Measurements from ENCODE around the gene DIS3L. TPM values are rescaled to one million over a fixed set of nuclear protein-coding genes. Genes with fewer than 3 reads are reported as not detected.
A peak's percentile ranks its signal among the peaks of the same experiment; 100 is the strongest.
"Not testable (repeated sequence)": the region's sequence is repeated elsewhere in the genome, so short reads cannot be mapped to it uniquely, and the experiment has no call there.

The DIS3L gene
- polyA plus RNA-seq, 4 donors: 33.8 to 43.8 (median 38.2) TPM

- no peak for DNase-seq (ENCODE audit: low read depth in 4 of 4, low spot score in 3 of 4)
These were observed 15.2 kb downstream of the DIS3L start for GRCh38 chr15:66308531-66308930.

GRCh38 chr15:66309828-66310227, 16.5 kb downstream of the DIS3L start:
- DNase-seq (ENCODE audit: low read depth in 4 of 4, low spot score in 3 of 4): no peak

- DNase-seq (ENCODE audit: low read depth in 4 of 4, low spot score in 3 of 4): no peak
These were observed 17.4 kb downstream of the DIS3L start for GRCh38 chr15:66310786-66311185.

- DNase-seq (ENCODE audit: low read depth in 4 of 4, low spot score in 3 of 4): no peak
These were observed 18.8 kb downstream of the DIS3L start for GRCh38 chr15:66312144-66312543.

- DNase-seq (ENCODE audit: low read depth in 4 of 4, low spot score in 3 of 4): no peak
These were observed 30.1 kb downstream of the DIS3L start for GRCh38 chr15:66323312-66323928.

GRCh38 chr15:66326051-66326450, 32.7 kb downstream of the DIS3L start:
- no peak for DNase-seq (ENCODE audit: low read depth in 4 of 4, low spot score in 3 of 4)

- DNase-seq (ENCODE audit: low read depth in 4 of 4, low spot score in 3 of 4): no peak
These were observed 34.4 kb downstream of the DIS3L start for GRCh38 chr15:66327736-66328135.

GRCh38 chr15:66328771-66329170, 35.4 kb downstream of the DIS3L start:
- DNase-seq (ENCODE audit: low read depth in 4 of 4, low spot score in 3 of 4): no peak

GRCh38 chr15:66348530-66348929, 55.2 kb downstream of the DIS3L start:
- not testable (repeated sequence) for DNase-seq (ENCODE audit: low read depth in 4 of 4, low spot score in 3 of 4)

GRCh38 chr15:66356077-66356358, 62.6 kb downstream of the DIS3L start:
- DNase-seq (ENCODE audit: low read depth in 4 of 4, low spot score in 3 of 4): peak in 1 of 4 donors; percentile 1

GRCh38 chr15:66356359-66357236, 63.2 kb downstream of the DIS3L start, which contains the start of gene TIPIN:
Gene TIPIN (minus strand): TSS chr15:66356685. CDS start chr15:66352947, 3,738 bp downstream.
- peak; percentile 90 to 93 (median 92) for DNase-seq (ENCODE audit: low read depth in 4 of 4, low spot score in 3 of 4)

- DNase-seq (ENCODE audit: low read depth in 4 of 4, low spot score in 3 of 4): no peak
These were observed 66.4 kb downstream of the DIS3L start for GRCh38 chr15:66359740-66360139.

GRCh38 chr15:66361745-66362460, 68.5 kb downstream of the DIS3L start:
- DNase-seq (ENCODE audit: low read depth in 4 of 4, low spot score in 3 of 4): not testable (repeated sequence)

GRCh38 chr15:66362776-66363175, 69.4 kb downstream of the DIS3L start:
- DNase-seq (ENCODE audit: low read depth in 4 of 4, low spot score in 3 of 4): no peak

- no peak for DNase-seq (ENCODE audit: low read depth in 4 of 4, low spot score in 3 of 4)
These were observed 71.7 kb downstream of the DIS3L start for GRCh38 chr15:66364944-66365528.

- no peak for DNase-seq (ENCODE audit: low read depth in 4 of 4, low spot score in 3 of 4)
These were observed 76.6 kb downstream of the DIS3L start for GRCh38 chr15:66369773-66370651.

GRCh38 chr15:66374179-66374578, 80.8 kb downstream of the DIS3L start:
- DNase-seq (ENCODE audit: low read depth in 4 of 4, low spot score in 3 of 4): no peak

GRCh38 chr15:66378814-66379430, 85.6 kb downstream of the DIS3L start:
- DNase-seq (ENCODE audit: low read depth in 4 of 4, low spot score in 3 of 4): no peak

- DNase-seq (ENCODE audit: low read depth in 4 of 4, low spot score in 3 of 4): not testable (repeated sequence)
These were observed 88.0 kb downstream of the DIS3L start for GRCh38 chr15:66381376-66381775.
